ENCODE data around the gene DUT.

The DUT gene

DNA sequence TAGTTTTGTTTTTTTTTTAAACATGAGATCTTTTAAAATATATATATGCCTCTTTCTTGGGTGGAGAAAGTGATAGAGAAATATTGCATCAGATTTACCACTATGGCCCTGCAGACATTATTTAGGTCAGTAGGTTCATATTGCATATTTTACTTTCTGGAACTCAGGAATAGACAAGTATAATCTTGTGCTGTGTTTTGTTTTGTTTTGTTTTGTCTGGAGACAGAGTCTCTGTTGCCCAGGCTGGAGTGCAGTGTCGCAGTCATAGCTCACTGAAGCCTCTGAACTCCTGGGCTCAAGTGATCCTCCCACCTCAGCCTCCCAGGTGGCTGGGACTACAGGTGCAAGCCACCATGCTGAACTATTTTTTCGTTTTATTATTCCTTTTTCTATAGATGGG, 21.5 kb upstream of the DUT start:
- H3K4me2 ChIP-seq (ENCODE audit: low read depth, low read length, poor library complexity, severe bottlenecking) = no peak overlapping the region
- H3K36me3 ChIP-seq (ENCODE audit: low read length) = no peaks in the 10 kb centered on the region
- no peaks in the 10 kb centered on the region for H3K27me3 ChIP-seq (ENCODE audit: low read length)
- H3K9me3 ChIP-seq (ENCODE audit: insufficient read depth, low read length) = no peaks in the 10 kb centered on the region
- H3K9me2 ChIP-seq (replicated peaks; ENCODE audit: insufficient read depth, low read length) = no peaks in the 10 kb centered on the region
- H3K9ac ChIP-seq (ENCODE audit: low read length) = no peak overlapping the region
- no peak overlapping the region for H3K27ac ChIP-seq (ENCODE audit: low read depth, low read length)
- H2AFZ ChIP-seq (ENCODE audit: low read depth, low read length, severe bottlenecking) = no peak overlapping the region
- H3K4me3 ChIP-seq (ENCODE audit: insufficient read depth, low read length, poor library complexity, severe bottlenecking) = no peak overlapping the region
- no peaks in the 10 kb centered on the region for H3F3A ChIP-seq (ENCODE audit: insufficient read depth)
- H3K79me2 ChIP-seq (ENCODE audit: insufficient read depth, low read length) = no peaks in the 10 kb centered on the region
- H4K20me1 ChIP-seq (ENCODE audit: low read depth, low read length) = no peaks in the 10 kb centered on the region
- TF ChIP-seq, protein P1, sequence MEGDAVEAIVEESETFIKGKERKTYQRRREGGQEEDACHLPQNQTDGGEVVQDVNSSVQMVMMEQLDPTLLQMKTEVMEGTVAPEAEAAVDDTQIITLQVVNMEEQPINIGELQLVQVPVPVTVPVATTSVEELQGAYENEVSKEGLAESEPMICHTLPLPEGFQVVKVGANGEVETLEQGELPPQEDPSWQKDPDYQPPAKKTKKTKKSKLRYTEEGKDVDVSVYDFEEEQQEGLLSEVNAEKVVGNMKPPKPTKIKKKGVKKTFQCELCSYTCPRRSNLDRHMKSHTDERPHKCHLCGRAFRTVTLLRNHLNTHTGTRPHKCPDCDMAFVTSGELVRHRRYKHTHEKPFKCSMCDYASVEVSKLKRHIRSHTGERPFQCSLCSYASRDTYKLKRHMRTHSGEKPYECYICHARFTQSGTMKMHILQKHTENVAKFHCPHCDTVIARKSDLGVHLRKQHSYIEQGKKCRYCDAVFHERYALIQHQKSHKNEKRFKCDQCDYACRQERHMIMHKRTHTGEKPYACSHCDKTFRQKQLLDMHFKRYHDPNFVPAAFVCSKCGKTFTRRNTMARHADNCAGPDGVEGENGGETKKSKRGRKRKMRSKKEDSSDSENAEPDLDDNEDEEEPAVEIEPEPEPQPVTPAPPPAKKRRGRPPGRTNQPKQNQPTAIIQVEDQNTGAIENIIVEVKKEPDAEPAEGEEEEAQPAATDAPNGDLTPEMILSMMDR (IDR thresholded peaks at IDR 0.05; ENCODE audit: insufficient read depth, low read length, poor library complexity, severe bottlenecking) = no peak
- TF ChIP-seq EZH2phosphoT487 (conservative IDR thresholded peaks at IDR 0.05; ENCODE audit: low read length) = no peak

DNA sequence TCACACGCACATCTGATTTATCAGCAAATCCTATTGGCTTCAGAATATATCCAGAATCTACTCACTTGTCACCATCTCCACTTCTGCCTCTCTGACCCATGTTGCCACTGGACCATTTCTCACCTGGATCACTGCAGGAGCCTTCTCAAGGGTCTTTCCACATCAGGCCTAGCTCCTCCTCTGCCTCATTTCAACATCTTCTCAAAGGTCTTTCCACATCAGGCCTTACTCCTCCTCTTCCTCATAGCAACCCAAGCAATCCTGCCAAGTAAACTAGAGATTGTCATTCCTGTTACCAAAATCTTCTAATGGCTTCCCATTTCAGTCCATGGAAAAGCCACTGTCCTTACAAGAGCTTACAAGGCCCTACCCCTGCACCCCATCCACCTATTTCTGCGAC, 18.0 kb upstream of the DUT start:
- Histone ChIP-seq H3K4me2 (ENCODE audit: low read depth, low read length, poor library complexity, severe bottlenecking) (no peak overlapping the region), H3K27ac (ENCODE audit: low read depth, low read length) (no peak overlapping the region), H3K36me3 (ENCODE audit: low read length) (no peaks in the 10 kb centered on the region), H3F3A (ENCODE audit: insufficient read depth) (no peaks in the 10 kb centered on the region), H3K9me2 (replicated peaks; ENCODE audit: insufficient read depth, low read length) (no peaks in the 10 kb centered on the region), H4K20me1 (ENCODE audit: low read depth, low read length) (no peaks in the 10 kb centered on the region), H3K4me3 (ENCODE audit: insufficient read depth, low read length, poor library complexity, severe bottlenecking) (no peak overlapping the region), H3K9me3 (ENCODE audit: insufficient read depth, low read length) (no peaks in the 10 kb centered on the region), H3K27me3 (ENCODE audit: low read length) (no peaks in the 10 kb centered on the region), H3K9ac (ENCODE audit: low read length) (no peak overlapping the region), H2AFZ (ENCODE audit: low read depth, low read length, severe bottlenecking) (no peak overlapping the region), H3K79me2 (ENCODE audit: insufficient read depth, low read length) (no peaks in the 10 kb centered on the region)
- TF ChIP-seq EZH2phosphoT487 (conservative IDR thresholded peaks at IDR 0.05; ENCODE audit: low read length) = no peak
- TF ChIP-seq, protein P1 (IDR thresholded peaks at IDR 0.05; ENCODE audit: insufficient read depth, low read length, poor library complexity, severe bottlenecking) = no peak

DNA sequence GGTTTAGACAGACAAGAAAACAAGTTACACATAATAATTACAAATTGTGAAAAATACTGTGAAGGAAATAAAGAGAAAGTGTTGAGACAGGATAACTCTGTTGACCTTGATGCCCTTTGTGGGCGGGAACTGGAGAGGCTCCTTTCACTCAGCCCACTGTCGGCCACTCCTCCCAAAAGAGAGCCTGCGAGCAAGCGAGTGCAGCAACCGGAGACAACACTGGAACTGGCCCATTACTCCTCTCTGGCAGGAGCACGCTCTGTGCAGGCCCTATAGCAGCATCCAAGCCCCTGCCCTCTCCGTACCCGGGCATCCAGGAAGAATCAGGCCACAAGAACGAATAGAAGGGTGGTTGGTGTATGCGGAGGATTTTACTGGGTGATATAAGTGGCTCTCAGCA, 16.2 kb upstream of the DUT start:
- Histone ChIP-seq H3K36me3 (ENCODE audit: low read length) (no peaks in the 10 kb centered on the region), H3K27me3 (ENCODE audit: low read length) (no peaks in the 10 kb centered on the region), H3K9me2 (replicated peaks; ENCODE audit: insufficient read depth, low read length) (no peaks in the 10 kb centered on the region), H3K9ac (ENCODE audit: low read length) (no peak overlapping the region), H3K27ac (ENCODE audit: low read depth, low read length) (no peak overlapping the region), H2AFZ (ENCODE audit: low read depth, low read length, severe bottlenecking) (no peak overlapping the region), H3K79me2 (ENCODE audit: insufficient read depth, low read length) (no peaks in the 10 kb centered on the region), H3K4me3 (ENCODE audit: insufficient read depth, low read length, poor library complexity, severe bottlenecking) (no peak overlapping the region), H3K4me2 (ENCODE audit: low read depth, low read length, poor library complexity, severe bottlenecking) (no peak overlapping the region), H4K20me1 (ENCODE audit: low read depth, low read length) (no peaks in the 10 kb centered on the region), H3F3A (ENCODE audit: insufficient read depth) (no peaks in the 10 kb centered on the region), H3K9me3 (ENCODE audit: insufficient read depth, low read length) (no peaks in the 10 kb centered on the region)
- TF ChIP-seq, protein P1 (IDR thresholded peaks at IDR 0.05; ENCODE audit: insufficient read depth, low read length, poor library complexity, severe bottlenecking) = no peak
- no peak for TF ChIP-seq EZH2phosphoT487 (conservative IDR thresholded peaks at IDR 0.05; ENCODE audit: low read length)

DNA sequence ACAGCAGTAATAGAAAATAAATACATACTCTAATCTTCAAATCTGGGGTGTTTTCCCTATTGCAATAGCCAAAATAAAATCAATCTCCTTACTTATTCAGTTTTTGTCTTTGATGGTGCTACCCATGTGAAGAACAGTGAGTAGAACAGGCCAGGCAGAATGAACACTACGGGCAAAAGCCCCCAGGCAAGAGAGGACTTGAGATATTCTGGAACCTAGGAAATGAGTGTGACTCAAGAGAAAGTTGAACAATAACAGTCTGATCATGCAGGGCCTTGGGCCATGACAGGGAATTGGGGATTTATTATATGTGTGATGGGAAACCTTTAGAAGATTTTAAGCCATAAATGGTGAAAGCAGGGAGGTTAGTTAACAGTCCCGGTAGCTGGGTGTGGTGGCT, 14.0 kb upstream of the DUT start:
- Histone ChIP-seq H3K9ac (ENCODE audit: low read length) (no peak overlapping the region), H3K27ac (ENCODE audit: low read depth, low read length) (no peak overlapping the region), H3K36me3 (ENCODE audit: low read length) (no peaks in the 10 kb centered on the region), H3K4me2 (ENCODE audit: low read depth, low read length, poor library complexity, severe bottlenecking) (no peak overlapping the region), H3K4me3 (ENCODE audit: insufficient read depth, low read length, poor library complexity, severe bottlenecking) (no peak overlapping the region), H4K20me1 (ENCODE audit: low read depth, low read length) (no peaks in the 10 kb centered on the region), H3K27me3 (ENCODE audit: low read length) (no peaks in the 10 kb centered on the region), H3F3A (ENCODE audit: insufficient read depth) (no peaks in the 10 kb centered on the region), H3K9me2 (replicated peaks; ENCODE audit: insufficient read depth, low read length) (no peaks in the 10 kb centered on the region), H3K9me3 (ENCODE audit: insufficient read depth, low read length) (no peaks in the 10 kb centered on the region), H3K79me2 (ENCODE audit: insufficient read depth, low read length) (no peaks in the 10 kb centered on the region), H2AFZ (ENCODE audit: low read depth, low read length, severe bottlenecking) (no peak overlapping the region)
- TF ChIP-seq EZH2phosphoT487 (conservative IDR thresholded peaks at IDR 0.05; ENCODE audit: low read length) = no peak
- TF ChIP-seq, protein P1 (IDR thresholded peaks at IDR 0.05; ENCODE audit: insufficient read depth, low read length, poor library complexity, severe bottlenecking) = no peak
